Chondrocyte (in vitro differentiated cells): ENCODE measurements around the gene DPP6. TPM values are rescaled to one million over a fixed set of nuclear protein-coding genes. Genes with fewer than 3 reads are reported as not detected.

Source experiments
- DNase-seq: peaks from one replicate; pipeline ENCODE4 v3.0.0; 2021; ENCODE audit warnings: mixed read lengths, low spot score
- H3K27ac Mint-ChIP-seq: one replicate; pipeline ENCODE4 v1.8.0; 2021; ENCODE audit warnings: mild to moderate bottlenecking, moderate library complexity, mixed read lengths; ENCODE audit not compliant: unreplicated experiment
- H3K27me3 Mint-ChIP-seq: 2 replicates; pipeline ENCODE4 v1.8.0; 2021; ENCODE audit warnings: low read depth, mixed read lengths
- H3K36me3 Mint-ChIP-seq: 2 replicates; pipeline ENCODE4 v1.8.0; 2021; ENCODE audit warnings: low read depth, mixed read lengths
- H3K4me1 Mint-ChIP-seq: 2 replicates; pipeline ENCODE4 v1.8.0; 2021; ENCODE audit warnings: low read depth, mild to moderate bottlenecking, mixed read lengths
- H3K4me3 Mint-ChIP-seq: one replicate; pipeline ENCODE4 v1.8.0; 2021; ENCODE audit warnings: mild to moderate bottlenecking, moderate library complexity, mixed read lengths; ENCODE audit not compliant: unreplicated experiment
- H3K9me3 Mint-ChIP-seq: 2 replicates; pipeline ENCODE4 v1.8.0; 2021; ENCODE audit warnings: low read depth, mixed read lengths
- total RNA-seq: library from RNA; stranded (reverse); gene quantifications from 3 replicates; pipeline ENCODE4 v1.2.1, GENCODE V29; 2021
- TF ChIP-seq, protein P1 (sequence below): fragments of 200-600 bp; sonication (generic); IDR thresholded peaks from 2 replicates; pipeline ENCODE4 v1.5.0; 2021; ENCODE audit warnings: antibody characterized with exemption, mild to moderate bottlenecking, moderate library complexity

Gene DPP6
- total RNA-seq, 1 donor from 2014 or later: not detected

GRCh38 chr7:154627646-154628290 lies 575.6 kb downstream of the DPP6 start:
- Mint-ChIP-seq H3K9me3 (peaks cover 48% of the 10 kb centered on the region), H3K27ac (no peak overlapping the region), H3K27me3 (no peaks in the 10 kb centered on the region), H3K4me1 (no peaks in the 10 kb centered on the region), H3K36me3 (no peaks in the 10 kb centered on the region), H3K4me3 (no peak overlapping the region)
- TF ChIP-seq, protein P1, sequence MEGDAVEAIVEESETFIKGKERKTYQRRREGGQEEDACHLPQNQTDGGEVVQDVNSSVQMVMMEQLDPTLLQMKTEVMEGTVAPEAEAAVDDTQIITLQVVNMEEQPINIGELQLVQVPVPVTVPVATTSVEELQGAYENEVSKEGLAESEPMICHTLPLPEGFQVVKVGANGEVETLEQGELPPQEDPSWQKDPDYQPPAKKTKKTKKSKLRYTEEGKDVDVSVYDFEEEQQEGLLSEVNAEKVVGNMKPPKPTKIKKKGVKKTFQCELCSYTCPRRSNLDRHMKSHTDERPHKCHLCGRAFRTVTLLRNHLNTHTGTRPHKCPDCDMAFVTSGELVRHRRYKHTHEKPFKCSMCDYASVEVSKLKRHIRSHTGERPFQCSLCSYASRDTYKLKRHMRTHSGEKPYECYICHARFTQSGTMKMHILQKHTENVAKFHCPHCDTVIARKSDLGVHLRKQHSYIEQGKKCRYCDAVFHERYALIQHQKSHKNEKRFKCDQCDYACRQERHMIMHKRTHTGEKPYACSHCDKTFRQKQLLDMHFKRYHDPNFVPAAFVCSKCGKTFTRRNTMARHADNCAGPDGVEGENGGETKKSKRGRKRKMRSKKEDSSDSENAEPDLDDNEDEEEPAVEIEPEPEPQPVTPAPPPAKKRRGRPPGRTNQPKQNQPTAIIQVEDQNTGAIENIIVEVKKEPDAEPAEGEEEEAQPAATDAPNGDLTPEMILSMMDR: no peak
- DNase-seq: no peak

- Mint-ChIP-seq H3K27ac (no peak overlapping the region), H3K4me1 (no peaks in the 10 kb centered on the region), H3K27me3 (no peaks in the 10 kb centered on the region), H3K36me3 (no peaks in the 10 kb centered on the region), H3K9me3 (peaks cover 45% of the 10 kb centered on the region), H3K4me3 (no peak overlapping the region)
- no peak for DNase-seq
- TF ChIP-seq, protein P1: no peak
These were observed 576.4 kb downstream of the DPP6 start for GRCh38 chr7:154628556-154628955.

DNA sequence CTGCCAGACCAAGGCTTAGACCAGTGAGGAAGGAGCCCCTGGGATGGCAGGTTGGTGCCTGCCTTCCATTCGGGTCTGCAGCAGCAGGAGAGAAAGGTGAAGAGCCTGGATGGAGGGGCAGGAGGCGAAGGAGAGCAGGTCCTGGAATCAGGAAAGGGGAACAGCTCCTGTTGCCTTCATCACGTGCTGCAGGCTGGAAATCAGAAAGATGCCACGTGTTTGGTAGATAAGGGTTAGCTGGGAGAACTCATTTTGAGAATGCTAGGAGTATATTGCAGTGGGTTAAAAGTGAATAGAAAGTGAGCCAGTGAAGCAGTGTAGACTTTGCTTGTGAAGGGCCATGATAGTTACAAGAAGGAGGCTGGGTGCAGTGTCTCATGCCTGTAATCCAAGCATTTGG lies 579.0 kb downstream of the DPP6 start:
- TF ChIP-seq, protein P1: no peak
- Mint-ChIP-seq H3K27ac (no peak overlapping the region), H3K4me3 (no peak overlapping the region), H3K9me3 (peaks cover 54% of the 10 kb centered on the region), H3K4me1 (no peaks in the 10 kb centered on the region), H3K36me3 (no peaks in the 10 kb centered on the region), H3K27me3 (no peaks in the 10 kb centered on the region)
- DNase-seq: no peak

DNA sequence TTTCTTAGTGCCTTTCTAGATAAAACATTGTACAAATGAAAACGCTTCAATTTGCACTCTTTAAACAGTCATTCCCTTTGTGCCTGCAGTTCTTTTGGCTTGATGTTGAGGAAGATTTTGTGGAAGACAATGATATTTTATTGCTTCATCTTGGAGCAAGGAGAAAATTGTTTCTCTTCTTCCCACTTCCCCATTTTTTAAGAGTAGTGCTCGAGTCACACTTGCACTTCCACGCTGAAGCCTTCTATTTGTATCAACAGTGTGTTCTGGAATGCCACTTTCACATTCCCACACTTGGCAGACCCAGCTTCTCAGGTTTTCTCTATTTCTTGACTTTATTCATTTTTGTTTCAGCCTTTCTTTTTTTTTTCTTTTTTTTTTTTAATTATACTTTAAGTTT lies 581.4 kb downstream of the DPP6 start:
- Mint-ChIP-seq H3K4me3 (no peak overlapping the region), H3K9me3 (peaks cover 63% of the 10 kb centered on the region), H3K27ac (no peak overlapping the region), H3K4me1 (no peaks in the 10 kb centered on the region), H3K27me3 (no peaks in the 10 kb centered on the region), H3K36me3 (no peaks in the 10 kb centered on the region)
- DNase-seq: no peak
- TF ChIP-seq, protein P1: no peak

GRCh38 chr7:154638286-154638685 lies 586.1 kb downstream of the DPP6 start:
- H3K27me3 Mint-ChIP-seq: no peaks in the 10 kb centered on the region
- H3K9me3 Mint-ChIP-seq: peaks cover 47% of the 10 kb centered on the region
- no peak for DNase-seq
- no peak overlapping the region for H3K27ac Mint-ChIP-seq
- H3K4me1 Mint-ChIP-seq: no peaks in the 10 kb centered on the region
- no peaks in the 10 kb centered on the region for H3K36me3 Mint-ChIP-seq
- H3K4me3 Mint-ChIP-seq: no peak overlapping the region
- TF ChIP-seq, protein P1: no peak
